ENCODE measurements around the gene CCDC136.

- TF ChIP-seq CTCF (conservative IDR thresholded peaks at IDR 0.05; ENCODE audit: low read length) (peak; percentile 68), EZH2phosphoT487 (IDR thresholded peaks at IDR 0.05; ENCODE audit: borderline replicate concordance, low read depth, low read length) (no peak)
Measured at GRCh38 chr7:128794020-128794419, 2.3 kb downstream of the CCDC136 start.

Measured in OCI-LY7 (cell line).